ACHN (cell line): ENCODE measurements around the gene CNMD.
A peak's percentile ranks its signal among the peaks of the same experiment; 100 is the strongest.
"Not testable (repeated sequence)": the region's sequence is repeated elsewhere in the genome, so short reads cannot be mapped to it uniquely, and the experiment has no call there.

Experiments used
- DNase-seq: peaks from one replicate; pipeline ENCODE4 v3.0.0-alpha.2; 2015
- in situ Hi-C: cut with HindIII; loops from 2 replicates; pipeline ENCODE4 v1.10.0; 2017; ENCODE audit warnings: low sequenced_read_pairs, low pct_ligation_motif_present, low pct_unique_long_range_greater_than_20kb

CNMD gene

GRCh38 chr13:52750713-52751112, 11.1 kb upstream of the CNMD start:
- in situ Hi-C loops, result no loop called here
- DNase-seq, result no peak

DNA sequence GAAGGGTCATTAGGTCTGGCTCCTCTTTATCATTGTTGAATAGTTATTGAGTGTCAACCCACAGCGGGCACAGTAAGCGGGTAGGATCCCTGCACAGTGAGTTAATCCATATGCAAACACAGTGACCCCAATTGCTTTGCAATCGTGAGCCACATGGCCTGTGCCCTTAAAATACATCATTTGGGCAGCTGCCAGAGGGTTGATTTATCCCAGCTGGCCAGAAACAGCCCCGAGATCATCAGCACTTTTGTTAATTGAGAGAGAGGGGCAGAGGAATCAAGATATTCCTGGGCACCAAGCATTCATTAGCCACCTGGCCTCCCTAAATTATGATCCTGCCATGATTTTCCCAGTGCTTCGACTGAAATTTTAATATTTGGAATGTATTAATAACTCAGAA, 9.8 kb upstream of the CNMD start:
- no peak for DNase-seq
- in situ Hi-C loops, result no loop called here

GRCh38 chr13:52746141-52746540, 6.5 kb upstream of the CNMD start:
- in situ Hi-C loops, result no loop called here
- no peak for DNase-seq

GRCh38 chr13:52744842-52745375, 5.3 kb upstream of the CNMD start:
- no peak for DNase-seq
- in situ Hi-C loops, result no loop called here

DNA sequence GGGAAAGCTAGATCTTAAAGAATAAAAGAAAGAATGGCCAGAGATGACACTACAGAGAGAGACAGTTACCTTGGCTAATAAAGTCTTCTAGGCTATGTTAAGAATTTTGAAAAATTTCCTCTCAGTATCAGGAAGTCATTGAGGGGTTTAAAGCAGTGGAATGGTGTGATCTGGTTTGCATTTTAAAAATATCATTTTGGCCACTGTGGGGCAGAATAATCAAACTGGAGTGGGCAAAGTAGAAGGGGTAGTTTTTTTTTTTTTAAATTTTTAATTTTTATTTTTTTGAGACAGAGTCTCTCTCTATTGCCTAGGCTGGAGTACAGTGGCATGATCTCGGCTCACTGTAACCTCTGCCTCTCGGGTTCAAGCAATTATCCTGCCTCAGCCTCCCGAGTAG, 4.4 kb upstream of the CNMD start:
- peak; percentile 9 for DNase-seq

DNA sequence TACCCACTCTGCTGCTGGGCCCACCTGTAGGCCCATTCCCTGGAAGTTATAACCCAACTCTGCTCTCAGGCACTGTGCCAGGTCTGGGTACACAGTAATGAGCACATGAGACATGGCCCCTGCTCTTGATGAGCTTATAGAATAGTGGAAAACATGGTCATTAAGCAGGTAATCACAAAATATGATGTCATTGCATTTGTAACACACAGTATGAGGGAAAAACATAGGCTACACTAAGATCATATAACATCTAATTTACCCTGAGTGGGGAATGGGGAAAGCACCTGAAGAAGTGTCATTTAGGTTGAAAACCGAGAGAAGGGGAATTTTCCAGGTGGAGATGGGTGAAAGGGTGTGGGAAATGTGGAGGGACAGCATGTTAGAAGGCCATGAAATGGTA, 3.9 kb upstream of the CNMD start:
- in situ Hi-C loops, result no loop called here

More for the DNA sequence above, 4.4 kb upstream of the CNMD start:
- in situ Hi-C loops, result no loop called here

DNA sequence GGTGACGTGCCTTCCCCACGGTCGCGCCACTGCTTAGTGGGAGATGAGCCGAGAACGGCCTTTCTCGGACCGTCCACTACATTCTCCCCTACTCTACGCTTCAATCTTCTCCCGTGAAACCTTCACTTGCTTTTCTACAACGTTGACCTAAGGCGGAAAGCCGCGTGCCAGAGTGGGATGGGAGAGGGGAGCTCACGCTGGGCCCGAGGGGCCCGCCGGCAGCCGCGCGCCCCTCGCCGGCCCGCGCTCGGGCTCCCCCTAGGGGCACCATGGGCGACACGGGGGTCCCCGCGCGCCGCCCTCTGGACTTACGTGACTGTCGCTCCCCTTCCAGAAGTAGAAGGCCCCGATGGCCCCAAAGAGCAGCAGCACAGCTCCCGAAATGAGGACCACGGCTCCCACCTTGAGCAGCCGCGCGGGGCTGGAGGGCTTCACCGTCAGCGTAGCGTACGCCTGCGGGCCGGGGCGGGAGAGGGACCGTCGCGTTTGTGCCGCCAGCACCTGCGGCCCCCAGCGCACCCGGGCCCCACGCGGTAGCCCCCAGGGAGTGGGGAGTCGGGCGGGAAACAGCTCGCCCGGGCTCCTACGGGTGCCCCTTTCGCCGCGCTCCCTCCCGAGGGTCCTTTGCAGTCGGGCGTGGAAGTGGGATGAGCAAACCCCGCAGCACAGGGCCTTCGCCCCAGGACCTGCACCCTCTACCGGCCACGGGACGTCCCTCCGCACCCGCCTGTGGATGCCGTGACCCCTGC, 727 bp downstream of the CNMD start:
- in situ Hi-C loops, result no loop called here
- peak; percentile 18 for DNase-seq

More for the DNA sequence above, 3.9 kb upstream of the CNMD start:
- DNase-seq, result no peak

DNA sequence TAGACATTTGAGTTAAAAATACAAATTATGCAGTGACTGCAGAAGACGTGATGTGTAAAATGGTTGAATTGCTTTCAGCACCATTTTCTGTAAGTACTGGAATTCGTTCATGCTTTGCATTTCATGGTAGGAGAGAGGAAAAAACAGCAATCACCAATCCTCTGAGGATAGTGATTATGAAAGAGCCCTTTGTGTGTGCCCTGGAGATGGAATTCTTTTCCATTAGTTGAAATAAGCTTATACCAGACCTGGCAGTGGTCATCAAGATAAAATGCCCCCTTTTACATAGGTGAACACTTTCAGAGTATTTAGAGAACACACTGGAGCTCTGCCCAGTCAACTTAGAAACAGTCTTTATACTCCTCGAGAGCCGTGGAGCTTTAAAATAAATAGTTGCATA, 1.7 kb downstream of the CNMD start:
- DNase-seq, result no peak
- in situ Hi-C loops, result no loop called here

- DNase-seq, result no peak
- in situ Hi-C loops, result no loop called here
These were observed 2.2 kb downstream of the CNMD start for GRCh38 chr13:52737451-52737850.

- DNase-seq, result no peak
- in situ Hi-C loops, result no loop called here
These were observed 2.7 kb downstream of the CNMD start for GRCh38 chr13:52736891-52737290.

DNA sequence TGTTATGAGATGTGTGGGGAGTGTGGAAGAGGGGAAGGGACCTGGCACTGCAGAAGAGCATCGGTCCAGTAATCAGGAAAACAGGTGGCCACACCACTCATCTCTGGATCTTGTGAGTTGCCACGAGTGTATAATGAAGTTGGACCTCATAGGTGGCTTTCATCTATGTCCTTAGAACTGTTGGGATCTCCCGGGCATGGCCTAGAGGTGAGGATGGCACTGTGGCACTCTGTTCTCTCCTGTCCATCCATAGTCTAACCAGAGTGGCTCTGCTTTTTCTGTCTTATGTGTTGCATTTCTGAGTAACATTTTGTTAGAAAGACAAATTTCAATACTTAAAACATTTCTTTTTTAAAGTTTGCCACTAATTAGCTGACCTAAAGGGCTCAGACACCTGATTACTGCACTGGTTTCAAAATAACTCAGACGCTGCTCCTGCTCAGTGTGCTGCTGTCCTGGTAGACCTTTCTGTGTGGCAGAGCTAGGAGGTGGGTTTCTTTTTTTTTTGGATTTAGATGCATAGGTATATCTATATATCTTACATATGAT, 5.5 kb downstream of the CNMD start:
- no peak for DNase-seq
- in situ Hi-C loops, result no loop called here

- no peak for DNase-seq
- in situ Hi-C loops, result no loop called here
These were observed 13.4 kb downstream of the CNMD start for GRCh38 chr13:52726258-52726657.

- no peak for DNase-seq
- in situ Hi-C loops, result no loop called here
These were observed 14.3 kb downstream of the CNMD start for GRCh38 chr13:52725302-52725701.

GRCh38 chr13:52723181-52723580, 16.4 kb downstream of the CNMD start:
- no peak for DNase-seq
- in situ Hi-C loops, result no loop called here

DNA sequence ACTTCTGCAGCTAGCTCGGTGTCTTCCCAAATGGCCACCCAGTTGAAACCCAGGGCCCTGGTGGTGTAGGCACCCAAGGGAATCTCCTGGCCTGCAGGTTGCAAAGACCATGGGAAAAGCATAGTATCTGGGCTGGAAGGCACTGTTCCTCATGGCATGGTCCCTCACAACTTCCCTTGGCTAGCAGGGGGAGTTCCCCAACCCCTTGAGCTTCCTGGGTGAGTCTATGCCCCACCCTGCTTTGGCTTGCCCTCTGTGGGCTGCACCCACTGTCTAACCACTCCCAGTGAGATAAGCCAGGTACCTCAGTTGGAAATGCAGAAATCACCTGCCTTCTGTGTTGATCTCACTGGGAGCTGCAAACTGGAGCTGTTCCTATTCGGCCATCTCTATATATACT, 18.3 kb downstream of the CNMD start:
- in situ Hi-C loops, result not testable (repeated sequence)

DNA sequence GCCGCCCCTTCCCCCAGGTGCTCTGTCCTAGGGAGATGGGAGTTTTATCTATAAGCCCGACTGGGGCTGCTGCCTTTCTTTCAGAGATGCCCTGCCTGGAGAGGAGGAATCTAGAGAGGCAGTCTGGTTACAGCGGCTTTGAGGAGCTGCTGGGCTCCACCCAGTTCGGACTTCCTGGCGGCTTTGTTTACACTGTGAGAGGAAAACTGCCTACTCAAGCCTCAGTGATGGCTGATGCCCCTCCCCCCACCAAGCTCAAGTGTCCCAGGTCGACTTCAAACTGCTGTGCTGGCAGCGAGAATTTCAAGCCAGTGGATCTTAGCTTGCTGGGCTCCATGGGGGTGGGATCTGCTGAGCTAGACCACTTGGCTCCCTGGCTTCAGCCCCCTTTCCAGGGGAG, 18.7 kb downstream of the CNMD start:
- DNase-seq, result not testable (repeated sequence)

More for the DNA sequence above, 18.3 kb downstream of the CNMD start:
- DNase-seq, result not testable (repeated sequence)

GRCh38 chr13:52713894-52714293, 25.7 kb downstream of the CNMD start:
- in situ Hi-C loops, result no loop called here
- no peak for DNase-seq

More for the DNA sequence above, 18.7 kb downstream of the CNMD start:
- in situ Hi-C loops, result not testable (repeated sequence)

- DNase-seq, result no peak
- in situ Hi-C loops, result no loop called here
These were observed 27.2 kb downstream of the CNMD start for GRCh38 chr13:52712385-52712784.

GRCh38 chr13:52711286-52711685, 28.3 kb downstream of the CNMD start:
- DNase-seq, result no peak
- in situ Hi-C loops, result no loop called here

- DNase-seq, in situ Hi-C loops: not testable (repeated sequence)
These were observed 31.4 kb downstream of the CNMD start for GRCh38 chr13:52708266-52708665.
